ENCODE measurements around the gene ZDHHC8.
"Not testable (repeated sequence)": the region's sequence is repeated elsewhere in the genome, so short reads cannot be mapped to it uniquely, and the experiment has no call there.

ZDHHC8 gene

GRCh38 chr22:20158391-20159036, 26.9 kb downstream of the ZDHHC8 start:
- DNase-seq (ENCODE audit: low spot score) = no peak

- no peak for DNase-seq (ENCODE audit: low spot score)
These were observed 27.5 kb downstream of the ZDHHC8 start for GRCh38 chr22:20159076-20159475.

GRCh38 chr22:20159531-20159930, 27.9 kb downstream of the ZDHHC8 start:
- not testable (repeated sequence) for DNase-seq (ENCODE audit: low spot score)

DNA sequence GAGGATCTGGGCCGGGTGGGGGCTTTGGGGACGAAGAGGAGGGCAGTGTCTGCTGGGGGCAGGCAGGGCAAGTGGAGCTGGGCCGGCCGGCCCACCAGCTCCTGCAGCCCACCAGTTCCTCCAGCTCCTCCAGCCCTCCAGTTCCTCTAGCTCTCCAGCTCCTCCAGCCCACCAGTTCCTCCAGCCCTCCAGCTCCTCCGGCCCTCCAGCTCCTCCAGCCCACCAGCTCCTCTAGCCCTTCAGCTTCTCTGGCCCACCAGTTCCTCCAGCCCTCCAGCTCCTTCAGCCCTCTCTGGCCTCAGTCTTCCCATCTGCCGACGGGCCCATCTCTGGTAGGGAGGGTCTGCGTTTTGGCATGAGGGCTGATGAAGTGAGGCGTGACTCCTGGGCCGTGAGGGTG, 28.4 kb downstream of the ZDHHC8 start:
- DNase-seq (ENCODE audit: low spot score) = no peak

DNA sequence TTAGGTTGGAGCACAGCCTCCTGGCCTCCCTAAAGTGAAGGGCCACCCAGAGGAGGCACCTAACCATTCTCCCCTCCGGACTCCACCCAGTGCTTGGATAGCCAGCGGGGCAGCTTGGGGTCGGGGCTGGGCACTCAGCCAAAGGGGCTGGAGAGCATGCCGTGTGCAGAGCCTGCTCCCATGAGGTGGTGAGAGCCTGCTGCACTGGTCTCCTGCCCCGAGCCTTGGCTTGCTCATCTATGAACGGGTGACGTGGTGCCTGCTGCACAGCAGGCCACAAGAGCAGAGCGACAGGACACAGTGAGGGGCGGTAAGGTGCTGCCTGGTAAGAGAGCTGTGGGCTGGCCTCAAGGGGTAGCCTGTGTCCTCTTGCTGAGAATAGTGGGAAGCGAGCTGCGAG, 33.3 kb downstream of the ZDHHC8 start:
- no peak for DNase-seq (ENCODE audit: low spot score)

GRCh38 chr22:20165421-20165820, 33.8 kb downstream of the ZDHHC8 start:
- no peak for DNase-seq (ENCODE audit: low spot score)

DNA sequence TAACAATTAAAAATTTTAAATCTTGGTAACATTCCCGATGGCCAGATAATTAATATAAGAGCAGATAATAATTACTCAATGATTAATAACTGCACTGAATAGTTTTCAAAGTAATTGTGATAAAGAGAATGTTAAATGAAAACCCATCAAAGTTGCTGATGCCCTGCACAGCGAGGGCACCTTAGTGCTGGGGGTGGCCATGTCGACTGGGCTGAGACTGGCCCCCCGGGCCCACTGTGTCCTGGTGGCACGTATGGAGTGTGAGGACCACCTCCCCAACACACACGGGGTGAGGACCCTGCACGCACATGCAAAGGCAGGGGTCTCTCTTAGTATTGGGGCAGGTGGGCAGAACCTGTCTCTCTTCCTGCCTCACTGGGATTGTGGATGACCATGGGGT, 34.3 kb downstream of the ZDHHC8 start:
- no peak for DNase-seq (ENCODE audit: low spot score)

- no peak for DNase-seq (ENCODE audit: low spot score)
These were observed 35.1 kb downstream of the ZDHHC8 start for GRCh38 chr22:20166703-20167102.

DNA sequence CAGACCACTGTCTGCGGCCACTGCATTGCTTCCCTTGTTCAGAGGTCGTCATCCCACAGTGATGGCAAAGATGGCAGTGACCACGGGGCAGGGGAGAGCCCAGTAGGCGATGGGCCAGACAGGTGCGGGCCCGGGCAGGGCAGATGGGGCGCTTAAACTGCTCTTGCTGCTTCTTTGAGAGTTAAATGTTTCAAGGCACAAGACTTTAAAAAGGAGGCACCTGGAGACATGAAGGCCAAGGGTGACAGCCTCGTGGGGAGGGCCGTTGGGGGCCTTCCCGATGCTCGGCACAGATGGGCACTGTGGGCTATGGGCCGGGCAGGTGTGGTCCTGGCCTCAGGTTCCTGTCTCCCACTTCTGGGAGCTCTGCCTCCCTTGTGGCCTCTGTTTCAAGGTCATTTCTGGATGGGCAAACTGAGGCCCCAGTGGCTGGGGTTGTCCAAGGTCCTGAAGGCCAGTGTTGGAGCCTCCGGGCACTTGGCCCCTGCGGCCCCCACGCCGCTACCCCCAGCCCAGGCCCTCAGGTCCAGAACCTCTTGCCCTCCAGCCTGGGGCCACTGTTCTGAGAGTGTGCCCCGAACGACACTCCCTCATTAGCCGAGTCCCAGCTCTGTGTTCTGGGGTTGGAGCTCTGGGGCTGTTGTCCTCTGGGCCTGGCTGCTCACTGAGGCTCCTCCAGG, 36.2 kb downstream of the ZDHHC8 start:
- DNase-seq (ENCODE audit: low spot score) = no peak

GRCh38 chr22:20169253-20169822, 37.7 kb downstream of the ZDHHC8 start:
- no peak for DNase-seq (ENCODE audit: low spot score)

DNA sequence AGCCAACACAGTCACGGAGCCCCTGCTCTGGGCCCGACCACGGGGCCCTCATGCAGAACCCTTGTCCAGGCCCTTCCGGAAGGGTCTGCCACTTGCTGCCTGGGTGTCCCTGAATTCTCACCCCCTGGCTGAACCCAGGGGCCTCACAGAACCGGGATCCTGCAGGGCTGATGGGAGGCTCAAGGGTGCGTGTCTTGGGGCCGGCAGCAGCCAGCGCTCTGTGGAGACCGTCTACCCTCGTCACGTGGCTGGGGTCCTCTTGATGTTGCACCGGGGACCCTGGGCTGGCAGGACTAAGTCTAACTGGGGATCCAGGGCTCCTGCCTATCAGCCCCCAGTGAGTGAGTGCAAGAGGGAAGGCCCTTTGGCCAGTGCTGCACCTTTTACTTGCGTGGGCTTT, 38.6 kb downstream of the ZDHHC8 start:
- no peak for DNase-seq (ENCODE audit: low spot score)

GRCh38 chr22:20171288-20172140, 39.9 kb downstream of the ZDHHC8 start:
- DNase-seq (ENCODE audit: low spot score) = no peak

GRCh38 chr22:20172141-20172613, 40.6 kb downstream of the ZDHHC8 start:
- no peak for DNase-seq (ENCODE audit: low spot score)

GRCh38 chr22:20173246-20173645, 41.6 kb downstream of the ZDHHC8 start:
- no peak for DNase-seq (ENCODE audit: low spot score)

GRCh38 chr22:20173772-20174171, 42.2 kb downstream of the ZDHHC8 start:
- no peak for DNase-seq (ENCODE audit: low spot score)

DNA sequence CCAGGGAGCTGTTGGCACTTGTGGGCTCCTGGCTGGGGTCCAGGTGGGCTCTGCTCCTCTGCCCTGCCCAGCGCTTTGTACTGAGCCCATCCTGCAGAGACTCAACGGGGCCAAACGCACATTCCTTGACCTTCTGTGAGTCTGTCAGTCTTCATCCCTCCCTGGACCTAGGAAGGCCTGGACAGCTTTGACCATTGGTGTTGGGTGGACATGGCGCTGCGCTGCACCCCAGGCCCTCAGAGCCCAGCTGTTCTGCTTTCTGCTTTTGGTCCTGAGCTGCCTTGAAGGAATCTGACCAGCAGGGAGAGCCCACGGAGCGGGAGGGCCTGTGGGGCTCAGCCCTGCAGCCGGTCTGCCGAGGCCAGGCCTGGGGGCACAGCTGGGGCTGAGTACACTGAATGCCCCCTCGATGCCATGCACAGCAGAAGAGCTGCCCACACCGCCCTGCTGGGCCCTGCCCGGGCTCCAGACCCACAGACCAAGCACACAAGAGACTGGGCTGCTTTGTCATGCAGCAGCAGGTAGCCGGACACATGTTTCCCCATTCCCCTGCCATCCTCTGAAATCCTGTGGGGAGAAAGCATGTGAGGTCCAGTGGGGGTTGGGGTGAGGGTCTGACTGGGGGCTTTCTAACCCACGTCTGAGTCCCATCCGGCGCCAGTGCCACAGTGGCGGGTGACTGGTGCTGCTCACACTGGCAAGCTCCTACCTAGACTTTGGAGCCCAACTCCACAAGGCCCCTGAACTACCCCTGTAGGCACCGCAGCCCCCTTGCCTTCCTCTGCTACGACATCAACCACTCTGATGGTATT, 43.4 kb downstream of the ZDHHC8 start:
- DNase-seq (ENCODE audit: low spot score) = no peak

DNA sequence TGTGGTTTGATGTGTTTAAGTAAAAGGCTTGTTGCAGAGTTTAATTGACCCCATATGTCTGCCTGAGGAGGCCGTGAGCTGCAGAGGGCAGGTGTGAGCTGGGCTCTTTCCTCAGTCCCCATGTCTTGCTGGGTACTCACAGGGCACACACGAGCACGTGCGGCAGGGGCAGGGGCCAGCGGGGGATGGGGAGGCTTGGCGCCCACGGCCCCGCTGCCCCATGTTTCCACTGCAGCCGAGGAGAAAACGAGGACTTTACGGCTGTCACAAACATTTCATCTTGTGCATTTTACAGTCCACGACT, 43.9 kb downstream of the ZDHHC8 start:
- no peak for DNase-seq (ENCODE audit: low spot score)

DNA sequence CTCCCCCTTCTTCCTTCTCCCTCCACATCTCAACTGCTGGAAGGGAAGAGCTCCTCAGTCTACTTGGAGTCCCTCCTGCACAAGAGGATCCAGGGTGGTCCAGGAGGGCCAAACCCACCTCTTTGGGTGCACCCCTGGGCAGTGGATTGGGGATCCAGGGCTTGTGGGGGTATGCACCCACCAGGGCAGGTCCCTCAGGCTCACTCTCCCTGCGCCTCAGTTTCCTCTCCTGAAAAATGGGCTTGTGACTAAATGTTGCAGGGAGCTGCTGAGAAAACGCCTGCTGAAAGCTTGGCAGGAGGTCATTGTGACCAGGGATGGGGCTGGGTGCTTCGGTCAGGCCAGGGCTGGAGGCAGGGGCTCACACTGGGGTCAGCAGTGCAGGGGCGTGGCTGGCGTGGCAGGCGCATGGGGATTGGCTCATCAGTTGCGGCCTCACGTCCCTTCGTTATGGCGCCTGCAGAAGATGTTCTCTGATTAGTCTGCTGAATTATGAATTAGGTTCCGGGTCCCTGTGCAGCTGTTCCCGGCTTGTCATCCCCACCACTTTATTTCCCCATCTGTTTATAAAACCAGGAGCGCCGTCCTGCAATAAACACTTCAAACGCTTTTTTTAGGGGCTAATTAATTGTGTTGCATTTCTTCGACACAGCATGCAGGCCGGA, 44.9 kb downstream of the ZDHHC8 start:
- DNase-seq (ENCODE audit: low spot score) = no peak

DNA sequence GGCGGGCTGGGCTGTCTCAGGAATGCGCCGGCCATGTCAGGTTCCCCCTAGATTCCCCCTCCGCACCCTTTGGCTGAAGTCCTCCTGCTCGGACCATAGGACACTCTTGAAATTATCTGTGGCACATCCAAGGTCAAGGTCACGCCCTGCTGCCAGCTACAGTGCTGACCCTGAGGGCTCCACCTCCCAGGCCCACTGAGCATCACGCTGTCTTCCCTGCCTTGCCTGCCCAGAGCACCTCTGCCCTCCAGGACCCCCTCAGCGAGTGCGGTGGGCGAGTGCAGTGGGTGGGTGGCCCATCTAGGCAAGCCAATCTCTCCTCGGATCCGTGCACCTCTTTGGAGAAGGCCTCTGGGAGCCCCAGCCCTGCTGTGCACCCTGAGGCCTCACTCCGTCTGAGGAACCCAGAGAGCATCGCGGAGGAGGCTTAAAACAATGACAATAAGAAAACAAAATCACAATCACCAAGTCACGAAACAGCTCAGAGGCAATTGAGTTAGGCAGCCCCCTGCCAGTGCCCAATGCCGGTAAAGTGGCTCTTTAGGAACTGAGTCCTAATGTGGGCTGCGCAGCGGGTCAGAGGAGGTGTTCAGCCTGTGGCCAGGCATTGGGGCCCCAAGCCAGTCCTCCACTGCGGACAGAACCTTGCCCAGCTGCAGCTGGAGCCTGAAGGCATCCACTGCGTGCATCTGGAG, 45.8 kb downstream of the ZDHHC8 start:
- DNase-seq (ENCODE audit: low spot score) = no peak

- DNase-seq (ENCODE audit: low spot score) = no peak
These were observed 46.7 kb downstream of the ZDHHC8 start for GRCh38 chr22:20178075-20178914.

Measured in AG08395 (cell line).